Caco-2 (cell line): ENCODE measurements around the gene SH3RF2. TPM values are rescaled to one million over a fixed set of nuclear protein-coding genes. Genes with fewer than 3 reads are reported as not detected.

Experiments
- BruUV-seq: library from RNA; stranded (reverse); fragments of 400-500 nt; replicated peaks from 2 replicates; lab custom pipeline; 2021; lab: Mats Ljungman, UMichigan
- CTCF ChIA-PET: fragments of 300-600 bp; sonication (Branson Sonifier 250); formaldehyde crosslinking; loops from one replicate; lab custom pipeline; 2022; ENCODE audit warnings: antibody characterized with exemption; lab: Charles Lee
- POLR2A ChIA-PET: fragments of 300-600 bp; sonication (Branson Sonifier 250); formaldehyde crosslinking; loops from one replicate; lab custom pipeline; 2022; ENCODE audit warnings: antibody characterized with exemption; lab: Charles Lee
- DNase-seq, 2 experiments: peaks; one replicate each; pipeline versions ENCODE4 v3.0.0 to v3.0.0-alpha.2; 2020 to 2022
- H3K27me3 ChIP-seq: replicated peaks from 2 replicates; pipeline ENCODE4 v1.6.0; 2011; ENCODE audit warnings: low read length; ENCODE audit not compliant: control insufficient read depth, insufficient read depth
- H3K36me3 ChIP-seq: 2 replicates; pipeline ENCODE4 v1.5.1; 2011; ENCODE audit warnings: low read length; ENCODE audit not compliant: control insufficient read depth, insufficient read depth
- H3K4me1 ChIP-seq: fragments of 250-450 bp; sonication (Bioruptor Pico); 2 replicates; pipeline ENCODE4 v1.5.1; 2020; ENCODE audit warnings: mild to moderate bottlenecking
- H3K4me3 ChIP-seq: 2 replicates; pipeline ENCODE4 v1.5.1; 2011; ENCODE audit warnings: low read depth, mild to moderate bottlenecking, control low read depth, low read length
- H3K9me3 ChIP-seq: fragments of 250-450 bp; sonication (Bioruptor Pico); 2 replicates; pipeline ENCODE4 v1.5.1; 2020; ENCODE audit warnings: mild to moderate bottlenecking, moderate library complexity
- H3K27ac Mint-ChIP-seq: one replicate; pipeline ENCODE4 v1.8.0; 2022; ENCODE audit warnings: mixed read lengths; ENCODE audit not compliant: unreplicated experiment
- H3K27me3 Mint-ChIP-seq: one replicate; pipeline ENCODE4 v1.8.0; 2022; ENCODE audit warnings: mixed read lengths; ENCODE audit not compliant: insufficient read depth, unreplicated experiment
- H3K36me3 Mint-ChIP-seq: one replicate; pipeline ENCODE4 v1.8.0; 2022; ENCODE audit warnings: mild to moderate bottlenecking, mixed read lengths; ENCODE audit not compliant: insufficient read depth, unreplicated experiment
- H3K4me1 Mint-ChIP-seq: one replicate; pipeline ENCODE4 v1.8.0; 2022; ENCODE audit warnings: low read depth, mixed read lengths; ENCODE audit not compliant: unreplicated experiment
- H3K4me3 Mint-ChIP-seq: one replicate; pipeline ENCODE4 v1.8.0; 2022; ENCODE audit warnings: mild to moderate bottlenecking, moderate library complexity, mixed read lengths; ENCODE audit not compliant: unreplicated experiment
- H3K9me3 Mint-ChIP-seq: one replicate; pipeline ENCODE4 v1.8.0; 2022; ENCODE audit warnings: mixed read lengths; ENCODE audit not compliant: unreplicated experiment
- CTCF ChIP-seq, 2 experiments: fragments of 200-600 bp in 1 of 2; IDR thresholded peaks; 1 replicate in 1 of 2; 2 replicates in 1 of 2; pipeline versions ENCODE4 v1.5.1 to v1.8.0; 2011 to 2022; ENCODE audit warnings: antibody characterized with exemption in 1 of 2, control low read depth in 1 of 2, inconsistent platforms in 1 of 2, low read depth in 1 of 2, low read length in 1 of 2, mild to moderate bottlenecking in 1 of 2, moderate library complexity in 1 of 2; ENCODE audit not compliant: insufficient read depth in 1 of 2, severe bottlenecking in 1 of 2, unreplicated experiment in 1 of 2
- intact Hi-C: fragments of 100-400 bp; cut with micrococcal nuclease; formaldehyde crosslinking; loops from one replicate; pipeline ENCODE4 v1.10.0; 2022; ENCODE audit not compliant: unreplicated experiment
- total RNA-seq: library from RNA; stranded (reverse); gene quantifications from 2 replicates; pipeline ENCODE4 v1.2.3, GENCODE V29; 2022

Gene SH3RF2
- total RNA-seq, 1 experiment from 2014 or later: 49.4 TPM

GRCh38 chr5:146088098-146088497 is 151.7 kb downstream of the SH3RF2 start:
- H3K27me3 Mint-ChIP-seq: no peaks in the 10 kb centered on the region
- Histone ChIP-seq H3K4me3 (no peak overlapping the region), H3K9me3 (no peaks in the 10 kb centered on the region), H3K36me3 (no peaks in the 10 kb centered on the region), H3K27me3 (no peaks in the 10 kb centered on the region), H3K4me1 (no peaks in the 10 kb centered on the region)
- no peak for DNase-seq
- POLR2A ChIA-PET: no interaction called here
- BruUV-seq: no TSS peak
- no peaks in the 10 kb centered on the region for H3K4me1 Mint-ChIP-seq
- no peak for TF ChIP-seq CTCF (IDR thresholded peaks at IDR 0.05; ENCODE audit: insufficient read depth in 1 of 2, low read depth in 1 of 2, low read length in 1 of 2, severe bottlenecking in 1 of 2, unreplicated experiment in 1 of 2)
- no peak overlapping the region for H3K27ac Mint-ChIP-seq
- H3K4me3 Mint-ChIP-seq: no peak overlapping the region
- CTCF ChIA-PET: no interaction called here
- no peaks in the 10 kb centered on the region for H3K9me3 Mint-ChIP-seq
- H3K36me3 Mint-ChIP-seq: no peaks in the 10 kb centered on the region
- intact Hi-C loops: no loop called here

- no peak overlapping the region for H3K4me3 ChIP-seq
- Mint-ChIP-seq H3K4me1 (no peaks in the 10 kb centered on the region), H3K27ac (no peak overlapping the region), H3K27me3 (no peaks in the 10 kb centered on the region), H3K4me3 (no peak overlapping the region), H3K36me3 (no peaks in the 10 kb centered on the region), H3K9me3 (no peaks in the 10 kb centered on the region)
- CTCF ChIA-PET: no interaction called here
- no peaks in the 10 kb centered on the region for H3K9me3 ChIP-seq
- no peaks in the 10 kb centered on the region for H3K27me3 ChIP-seq
- BruUV-seq: no TSS peak
- no peak for DNase-seq
- POLR2A ChIA-PET: no interaction called here
- TF ChIP-seq CTCF (IDR thresholded peaks at IDR 0.05; ENCODE audit: insufficient read depth in 1 of 2, low read depth in 1 of 2, low read length in 1 of 2, severe bottlenecking in 1 of 2, unreplicated experiment in 1 of 2): no peak
- H3K36me3 ChIP-seq: no peaks in the 10 kb centered on the region
- intact Hi-C loops: no loop called here
- H3K4me1 ChIP-seq: no peaks in the 10 kb centered on the region
Measured at GRCh38 chr5:146089287-146089686, 152.9 kb downstream of the SH3RF2 start.

DNA sequence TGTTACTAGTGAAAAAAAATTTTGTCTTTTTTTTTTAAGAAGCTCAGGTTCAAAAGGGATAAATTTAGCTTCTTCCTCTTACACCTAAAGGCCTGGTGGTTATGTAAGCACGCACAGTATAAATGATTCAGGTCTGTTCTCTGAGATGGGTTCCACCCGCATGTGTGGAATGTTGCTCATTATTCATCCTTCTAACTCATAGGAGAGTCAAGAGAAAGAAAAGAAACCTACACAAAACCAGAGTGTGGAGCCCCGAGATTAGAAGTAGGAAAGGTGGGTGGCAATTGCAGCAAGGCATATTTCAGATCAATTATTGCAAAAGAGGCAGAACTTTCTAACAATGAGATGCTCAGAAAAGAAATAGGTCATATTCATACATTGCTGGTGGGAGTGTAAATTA is 155.5 kb downstream of the SH3RF2 start:
- Mint-ChIP-seq H3K9me3 (no peaks in the 10 kb centered on the region), H3K27ac (no peak overlapping the region), H3K36me3 (no peaks in the 10 kb centered on the region), H3K4me1 (no peaks in the 10 kb centered on the region), H3K27me3 (no peaks in the 10 kb centered on the region), H3K4me3 (no peak overlapping the region)
- Histone ChIP-seq H3K4me3 (no peak overlapping the region), H3K36me3 (no peaks in the 10 kb centered on the region), H3K27me3 (no peaks in the 10 kb centered on the region), H3K4me1 (no peaks in the 10 kb centered on the region), H3K9me3 (no peaks in the 10 kb centered on the region)
- no TSS peak for BruUV-seq
- ChIA-PET POLR2A (interaction anchor here (0.6 kb wide), 1 partner anchor 18 kb away, joined by 10 read pairs; no protein-coding TSS in a partner anchor), CTCF (no interaction called here)
- DNase-seq: no peak
- intact Hi-C loops: no loop called here
- TF ChIP-seq CTCF (IDR thresholded peaks at IDR 0.05; ENCODE audit: insufficient read depth in 1 of 2, low read depth in 1 of 2, low read length in 1 of 2, severe bottlenecking in 1 of 2, unreplicated experiment in 1 of 2): no peak
